Mucosa of gallbladder (tissue), 1 donor: ENCODE measurements around the gene IL17RD. TPM values are rescaled to one million over a fixed set of nuclear protein-coding genes. Genes with fewer than 3 reads are reported as not detected.
"Not testable (repeated sequence)": the region's sequence is repeated elsewhere in the genome, so short reads cannot be mapped to it uniquely, and the experiment has no call there.

Source experiments
- DNase-seq: peaks from one replicate; pipeline ENCODE4 v3.0.0-alpha.2; 2020; ENCODE audit warnings: low spot score
- total RNA-seq: library from RNA; stranded (reverse); gene quantifications from one replicate; pipeline ENCODE4 v1.2.1, GENCODE V29; 2021
- donor health status: DM: no; HTN: no; CAD: no.

IL17RD gene
- total RNA-seq, 1 donor from 2014 or later: 11.7 TPM

GRCh38 chr3:57093489-57093888 is 71.7 kb downstream of the IL17RD start:
- DNase-seq: no peak

- DNase-seq: no peak
These were observed 73.5 kb downstream of the IL17RD start for GRCh38 chr3:57091521-57092273.

- no peak for DNase-seq
These were observed 76.1 kb downstream of the IL17RD start for GRCh38 chr3:57089043-57089442.

GRCh38 chr3:57088503-57088902 is 76.7 kb downstream of the IL17RD start:
- DNase-seq: no peak

GRCh38 chr3:57087361-57088092 is 77.6 kb downstream of the IL17RD start:
- no peak for DNase-seq

GRCh38 chr3:57086201-57086600 is 79.0 kb downstream of the IL17RD start:
- DNase-seq: no peak

- no peak for DNase-seq
These were observed 79.9 kb downstream of the IL17RD start for GRCh38 chr3:57085211-57085610.

- DNase-seq: not testable (repeated sequence)
These were observed 81.7 kb downstream of the IL17RD start for GRCh38 chr3:57083266-57083995.

- no peak for DNase-seq
These were observed 82.7 kb downstream of the IL17RD start for GRCh38 chr3:57082481-57082880.

GRCh38 chr3:57081173-57081572 is 84.0 kb downstream of the IL17RD start:
- no peak for DNase-seq

GRCh38 chr3:57080171-57080570 is 85.0 kb downstream of the IL17RD start:
- DNase-seq: no peak

- DNase-seq: no peak
These were observed 85.7 kb downstream of the IL17RD start for GRCh38 chr3:57079474-57079831.

- peak; percentile 22 for DNase-seq
These were observed 86.3 kb downstream of the IL17RD start for GRCh38 chr3:57078635-57079473.

- DNase-seq: peak; percentile 49
These were observed 86.9 kb downstream of the IL17RD start for GRCh38 chr3:57078344-57078634.

- no peak for DNase-seq
These were observed 87.4 kb downstream of the IL17RD start for GRCh38 chr3:57077630-57078343.

- no peak for DNase-seq
These were observed 88.7 kb downstream of the IL17RD start for GRCh38 chr3:57076422-57076951.

GRCh38 chr3:57074135-57074534 is 91.0 kb downstream of the IL17RD start:
- DNase-seq: no peak

- no peak for DNase-seq
These were observed 91.5 kb downstream of the IL17RD start for GRCh38 chr3:57073628-57074027.

GRCh38 chr3:57069503-57069902 is 95.7 kb downstream of the IL17RD start:
- DNase-seq: no peak

GRCh38 chr3:57068437-57069089 is 96.6 kb downstream of the IL17RD start:
- peak; percentile 63 for DNase-seq
